GM18499 (cell line): ENCODE data around the gene PTPRC.

Source experiments
- ATAC-seq: cut with Tn5 transposase; IDR thresholded peaks from one replicate; pipeline ENCODE4 v1.9.1; 2021; ENCODE audit warnings: moderate number of reproducible peaks; ENCODE audit not compliant: insufficient read depth, unreplicated experiment

Gene PTPRC

DNA sequence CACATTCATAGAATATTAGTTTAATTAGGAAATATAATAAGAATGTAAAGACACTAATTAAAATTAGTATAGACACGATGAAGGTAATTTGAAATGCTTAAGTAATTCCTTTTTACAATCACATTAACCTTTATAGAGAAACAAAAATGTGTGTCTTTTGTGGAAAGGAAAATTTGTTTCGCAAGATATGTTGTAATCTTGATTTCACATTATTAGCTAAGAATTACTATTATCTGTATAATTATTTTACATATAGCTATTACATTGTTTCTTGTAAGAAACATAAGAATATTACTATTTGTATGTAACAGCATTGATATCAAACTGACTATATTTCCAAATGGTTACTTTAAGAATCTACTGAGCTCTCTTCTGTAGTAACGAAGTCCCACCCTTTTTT, 111.2 kb downstream of the PTPRC start:
- no peak for ATAC-seq

DNA sequence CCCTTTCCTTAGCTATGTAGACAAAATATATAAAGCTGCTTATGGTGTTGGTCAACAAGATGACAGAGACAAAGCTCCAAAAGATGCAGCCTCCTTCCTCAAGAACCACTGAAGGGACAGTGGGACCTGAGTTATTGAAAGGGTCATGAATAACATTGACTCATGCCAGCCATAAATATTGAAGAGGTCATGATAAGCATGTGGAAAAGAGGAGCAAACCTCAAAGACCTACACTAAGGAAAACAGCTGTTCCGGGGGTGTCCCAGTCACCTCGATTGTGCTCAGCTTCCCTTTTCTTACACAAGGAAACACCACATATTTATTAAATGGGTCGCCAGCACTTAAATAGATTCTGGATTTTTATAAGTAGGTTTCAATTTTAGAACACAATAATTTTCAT, 112.9 kb downstream of the PTPRC start:
- no peak for ATAC-seq

DNA sequence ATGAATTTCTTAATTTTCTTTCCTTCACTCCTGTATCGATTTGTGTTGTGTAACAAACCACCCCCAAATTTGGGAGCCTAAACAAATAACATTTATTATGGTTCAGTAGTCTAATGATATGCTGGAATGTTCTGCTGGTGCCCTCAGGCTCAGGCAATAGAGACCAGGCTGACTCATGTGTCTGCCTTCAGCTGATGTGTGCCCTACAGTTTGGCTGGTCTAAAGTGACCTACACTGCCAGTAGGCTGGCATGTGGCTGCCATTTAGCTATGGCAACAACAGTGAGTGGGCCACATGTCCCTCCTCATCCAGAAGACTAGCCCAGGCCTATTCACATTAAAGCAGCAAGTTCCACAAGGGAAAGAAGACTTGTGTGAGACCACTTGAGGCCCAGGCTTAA, 115.8 kb downstream of the PTPRC start:
- no peak for ATAC-seq

DNA sequence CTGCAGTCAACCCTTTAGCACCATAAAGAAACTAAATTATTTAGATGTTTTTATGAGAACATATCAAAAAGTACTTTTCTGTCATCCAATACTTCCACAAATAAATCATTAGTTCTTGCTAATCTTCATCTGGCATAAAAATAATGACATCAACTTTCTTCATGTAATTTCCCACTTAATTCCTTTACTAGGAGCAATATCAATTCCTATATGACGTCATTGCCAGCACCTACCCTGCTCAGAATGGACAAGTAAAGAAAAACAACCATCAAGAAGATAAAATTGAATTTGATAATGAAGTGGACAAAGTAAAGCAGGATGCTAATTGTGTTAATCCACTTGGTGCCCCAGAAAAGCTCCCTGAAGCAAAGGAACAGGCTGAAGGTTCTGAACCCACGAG, 116.9 kb downstream of the PTPRC start:
- no peak for ATAC-seq

DNA sequence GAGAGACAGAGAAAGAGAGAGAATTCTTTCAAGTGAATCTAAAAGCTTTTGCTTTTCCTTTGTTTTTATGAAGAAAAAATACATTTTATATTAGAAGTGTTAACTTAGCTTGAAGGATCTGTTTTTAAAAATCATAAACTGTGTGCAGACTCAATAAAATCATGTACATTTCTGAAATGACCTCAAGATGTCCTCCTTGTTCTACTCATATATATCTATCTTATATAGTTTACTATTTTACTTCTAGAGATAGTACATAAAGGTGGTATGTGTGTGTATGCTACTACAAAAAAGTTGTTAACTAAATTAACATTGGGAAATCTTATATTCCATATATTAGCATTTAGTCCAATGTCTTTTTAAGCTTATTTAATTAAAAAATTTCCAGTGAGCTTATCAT, 117.6 kb downstream of the PTPRC start:
- ATAC-seq: no peak

DNA sequence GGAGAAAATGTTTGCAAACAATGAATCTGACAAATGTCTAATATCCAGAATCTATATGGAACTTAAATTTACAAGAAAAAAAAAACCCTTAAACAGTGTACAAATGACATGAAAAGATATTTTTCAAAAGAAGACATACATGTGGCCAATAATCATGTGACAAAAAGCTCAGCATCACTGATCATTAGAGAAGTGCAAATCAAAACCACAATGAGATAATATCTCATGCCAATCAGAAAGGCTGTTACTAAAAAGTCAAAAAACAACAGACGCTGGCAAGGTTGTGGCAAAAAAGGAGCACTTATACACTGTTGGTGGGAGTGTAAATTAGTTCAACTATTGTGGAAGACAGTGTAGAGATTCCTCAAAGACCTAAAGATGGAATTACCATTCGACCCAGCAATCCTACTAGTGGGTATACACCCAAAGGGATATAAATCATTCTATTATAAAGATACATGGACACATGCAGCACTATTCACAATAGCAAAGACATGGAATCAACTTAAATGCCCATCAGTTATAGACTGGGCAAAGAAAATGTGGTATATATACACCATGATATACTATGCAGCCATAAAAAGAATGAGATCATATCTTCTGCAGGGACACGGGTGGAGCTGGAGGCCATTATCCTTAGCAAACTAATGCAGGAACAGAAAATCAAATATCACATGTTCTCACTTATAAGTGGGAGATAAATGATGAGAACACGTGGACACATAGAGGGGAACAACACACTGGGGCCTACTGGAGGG, 123.2 kb downstream of the PTPRC start:
- no peak for ATAC-seq

DNA sequence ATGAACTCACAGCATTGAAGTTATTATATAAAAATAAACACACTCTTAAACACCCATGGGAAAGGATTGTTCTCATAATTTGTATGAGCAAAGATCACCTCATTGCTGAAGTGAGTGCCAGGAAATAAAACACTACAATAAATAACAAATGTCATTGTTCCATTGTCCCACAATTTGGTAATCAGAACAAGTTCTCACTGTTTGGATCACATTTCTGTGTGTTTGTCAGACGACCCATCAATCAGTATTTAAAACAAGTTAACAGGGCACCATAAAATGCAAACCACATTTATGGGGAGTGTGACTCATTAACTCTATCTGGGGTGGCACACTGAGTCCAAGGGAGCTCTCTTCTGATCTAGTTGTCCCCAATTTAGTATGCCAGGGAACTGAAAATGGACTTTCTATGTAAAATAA, 124.5 kb downstream of the PTPRC start:
- no peak for ATAC-seq

DNA sequence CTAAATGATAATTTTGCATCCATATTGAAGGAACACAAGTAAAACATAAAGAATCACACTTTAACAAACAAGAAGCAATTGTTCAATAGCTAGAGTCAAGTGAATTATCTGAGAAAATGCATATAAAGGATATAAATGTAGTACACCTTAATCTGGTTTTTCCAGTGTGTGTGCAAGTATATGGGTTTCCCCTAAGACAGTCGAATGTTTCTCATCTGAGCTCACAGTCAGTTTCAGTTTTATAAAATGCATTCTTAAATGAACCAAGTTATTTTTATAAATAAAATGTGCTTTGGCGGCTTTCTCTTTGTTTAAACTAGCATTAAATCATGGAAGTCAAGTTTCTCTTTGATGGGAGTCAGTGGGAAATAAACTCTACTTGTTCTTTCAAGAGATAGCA, 125.9 kb downstream of the PTPRC start:
- ATAC-seq: no peak

DNA sequence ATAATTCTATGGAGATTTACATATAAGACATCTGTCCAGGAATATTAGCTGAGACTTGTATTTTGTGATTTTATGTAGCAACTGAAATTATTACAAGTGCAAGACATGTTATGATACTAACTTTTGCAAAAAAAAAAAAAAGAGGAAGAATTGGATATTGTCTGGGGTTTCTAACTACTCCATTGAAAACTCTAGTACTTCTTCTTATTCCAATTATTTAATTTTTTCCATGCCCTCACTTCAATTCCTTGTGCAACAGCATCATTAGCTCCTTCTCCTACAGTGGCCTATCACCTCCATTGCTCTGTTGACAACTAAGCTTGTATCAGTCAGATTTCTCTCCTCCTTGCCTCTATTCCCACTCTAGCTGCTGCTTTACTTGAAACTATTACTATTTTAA, 126.6 kb downstream of the PTPRC start:
- no peak for ATAC-seq

DNA sequence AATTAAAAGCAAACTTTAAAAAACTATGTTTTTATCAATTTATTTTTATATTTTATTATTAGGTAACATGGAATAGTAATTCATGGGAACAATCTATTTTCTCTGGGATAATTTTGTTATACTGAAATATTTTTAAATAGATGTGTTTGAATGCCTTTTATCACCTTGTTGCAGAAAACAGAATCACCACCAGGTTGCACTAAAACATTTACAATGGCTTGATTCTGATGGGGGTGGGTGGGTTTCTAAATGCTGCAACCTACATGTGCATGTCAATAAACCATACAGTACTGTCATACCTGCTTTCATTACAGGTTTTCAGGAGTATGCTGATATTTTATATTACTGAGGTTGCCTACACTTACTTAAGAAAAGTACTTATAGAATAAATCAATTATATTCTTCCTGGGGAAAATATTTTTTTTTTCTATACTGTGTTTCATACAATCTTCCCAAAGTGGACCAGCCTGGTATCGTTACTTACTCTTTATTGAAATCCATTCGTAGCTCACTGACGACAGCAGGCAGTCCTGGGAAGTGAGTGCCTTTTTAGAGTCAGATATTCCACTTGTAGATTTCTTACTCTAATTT, 132.8 kb downstream of the PTPRC start:
- ATAC-seq: no peak

DNA sequence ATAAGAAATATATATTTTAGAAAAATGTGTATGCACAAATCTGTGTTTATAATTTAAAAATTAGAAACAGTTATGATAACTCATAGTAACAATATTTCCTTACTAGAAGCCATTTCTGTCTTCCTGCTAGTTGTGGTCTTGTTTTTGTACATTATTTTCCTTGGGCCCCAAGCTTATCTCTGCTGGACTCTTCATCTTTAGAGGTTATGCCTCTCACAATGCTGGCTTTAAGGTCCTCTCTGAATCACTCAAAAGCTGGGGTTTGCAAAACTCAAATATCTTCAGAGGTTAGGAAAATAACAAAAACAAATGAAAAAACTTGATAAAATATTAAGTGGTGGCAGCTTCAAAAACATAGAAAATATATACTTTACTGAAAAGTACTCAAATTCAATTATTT, 133.8 kb downstream of the PTPRC start:
- no peak for ATAC-seq

DNA sequence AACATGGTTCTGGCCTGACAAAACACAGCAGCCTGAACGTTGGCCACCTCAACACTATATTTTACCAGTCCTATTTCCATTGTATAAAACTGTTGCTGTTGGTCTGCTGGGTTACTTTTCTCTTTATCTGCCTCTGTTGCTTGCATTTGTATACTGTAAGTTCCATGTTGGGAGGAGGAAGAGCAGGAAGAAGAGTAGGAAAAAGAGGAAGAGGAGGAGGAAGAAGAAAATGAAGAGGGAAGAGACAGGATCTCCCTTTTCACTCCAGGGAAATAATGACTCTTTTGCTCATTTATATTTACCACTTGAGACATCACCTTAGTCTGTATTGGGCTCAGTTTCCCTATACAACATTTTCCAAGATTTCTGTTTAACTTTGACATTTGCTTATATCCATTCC, 134.2 kb downstream of the PTPRC start:
- no peak for ATAC-seq

DNA sequence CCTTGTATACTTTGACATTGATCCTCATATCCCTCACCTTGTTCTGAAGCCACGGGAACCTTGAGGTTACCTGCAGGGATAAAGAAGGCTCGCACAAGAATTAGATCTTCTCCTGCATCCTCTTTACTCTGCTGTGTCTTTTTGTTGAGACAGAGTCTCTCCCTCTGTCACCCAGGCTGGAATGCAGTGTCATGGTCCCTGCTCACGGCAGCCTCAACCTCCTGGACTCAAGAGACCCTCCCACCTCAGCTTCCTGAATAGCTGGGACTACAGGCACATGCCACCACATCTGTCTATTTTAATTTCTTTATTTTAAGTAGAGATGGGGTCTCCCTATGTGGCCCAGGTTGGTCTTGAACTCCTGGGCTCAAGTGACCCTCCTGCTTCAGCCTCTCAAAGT, 134.7 kb downstream of the PTPRC start:
- no peak for ATAC-seq

DNA sequence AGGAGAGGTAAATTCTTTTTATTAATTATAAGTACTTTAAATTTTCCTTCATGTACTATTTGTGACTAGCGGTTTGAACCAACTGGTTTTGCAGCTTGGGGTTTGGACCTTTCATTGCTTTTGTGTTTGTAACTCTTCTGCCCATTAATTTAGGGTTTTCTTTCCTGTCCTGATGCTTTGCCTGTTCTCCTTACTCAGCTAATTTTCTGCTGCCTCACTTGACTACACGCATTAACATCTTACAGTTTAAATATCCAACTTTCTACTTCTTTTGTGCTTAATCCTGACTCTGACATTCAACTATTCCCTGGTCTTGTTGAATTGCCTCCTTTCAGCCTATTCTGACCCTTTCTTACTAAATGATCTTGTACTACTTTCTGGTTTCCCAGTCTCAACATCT, 135.6 kb downstream of the PTPRC start:
- ATAC-seq: no peak

DNA sequence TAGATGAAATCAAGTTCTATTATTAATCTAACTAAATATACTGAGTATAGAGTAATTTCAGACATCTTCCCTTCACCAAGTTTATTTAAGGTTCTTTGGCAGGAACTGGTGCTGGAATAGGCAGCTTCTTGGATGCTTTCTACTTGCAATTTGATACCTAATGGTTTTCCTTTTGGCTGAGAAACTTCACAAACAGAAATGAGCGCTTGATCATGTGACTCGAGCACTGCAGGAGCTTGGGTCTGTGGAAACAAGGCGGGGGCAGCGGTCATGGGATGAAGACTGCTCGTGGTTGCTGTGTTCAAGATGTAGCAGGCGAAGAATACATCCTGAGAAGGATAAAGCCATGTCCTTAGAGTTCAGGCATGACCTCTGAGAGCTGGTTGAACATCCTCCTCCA, 136.8 kb downstream of the PTPRC start:
- no peak for ATAC-seq

DNA sequence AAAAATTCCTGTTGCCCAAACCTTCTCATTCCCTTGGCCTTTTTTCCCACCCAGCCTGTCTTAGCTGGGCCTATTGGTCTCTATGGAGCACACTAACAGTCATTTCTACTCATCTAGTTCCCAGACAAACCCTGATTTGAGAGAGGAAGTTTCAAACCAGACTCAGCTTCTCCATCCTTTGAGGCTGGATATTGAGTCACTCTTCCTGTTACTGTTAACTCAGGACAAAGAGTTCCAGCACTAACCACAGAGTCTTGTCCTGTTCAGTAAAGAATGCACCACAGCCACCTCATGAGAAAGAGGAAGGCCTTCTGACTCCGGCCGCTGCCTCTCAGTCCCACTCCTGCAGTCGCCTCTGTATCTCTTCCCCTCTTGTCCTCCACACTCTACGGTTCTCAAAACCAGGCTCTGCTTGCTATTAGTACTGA, 137.8 kb downstream of the PTPRC start:
- ATAC-seq: no peak

DNA sequence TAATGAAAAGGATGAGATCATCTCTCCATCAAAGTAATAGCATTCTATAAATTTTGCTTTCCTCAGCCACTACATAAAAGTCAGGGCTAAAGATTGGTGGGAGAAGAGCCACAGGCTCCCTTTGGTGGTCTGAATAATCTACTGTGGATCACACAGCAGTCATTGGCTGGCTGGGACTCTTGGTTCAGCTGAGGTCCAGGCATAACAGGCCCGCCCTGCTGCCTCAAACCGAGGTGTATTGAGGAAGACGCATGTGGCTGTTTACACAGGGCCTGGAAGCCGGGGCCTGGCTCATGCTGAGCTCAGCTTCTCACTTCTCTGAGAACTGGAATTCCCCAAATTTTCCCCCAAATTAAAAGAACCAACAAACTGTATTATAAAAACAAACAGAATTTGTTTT, 139.2 kb downstream of the PTPRC start:
- ATAC-seq: no peak

DNA sequence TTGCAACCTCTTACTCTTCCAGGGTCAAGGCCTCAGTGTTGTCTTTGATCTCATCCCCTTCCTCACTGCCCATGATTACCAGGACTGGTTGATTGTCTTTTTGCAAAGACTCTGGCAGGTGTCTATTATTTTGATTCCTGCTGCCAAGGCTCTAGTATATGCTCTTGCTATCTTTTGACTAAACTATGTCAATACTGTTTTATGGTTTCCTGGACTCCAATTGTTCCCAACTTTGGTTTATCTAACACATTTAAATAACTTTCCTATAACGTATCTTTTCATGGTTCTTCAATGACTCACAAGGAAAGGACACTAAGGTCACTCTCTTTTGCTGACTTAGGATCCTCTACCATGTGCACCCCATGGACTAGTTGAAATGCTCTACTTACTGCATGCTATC, 141.5 kb downstream of the PTPRC start:
- ATAC-seq: no peak

DNA sequence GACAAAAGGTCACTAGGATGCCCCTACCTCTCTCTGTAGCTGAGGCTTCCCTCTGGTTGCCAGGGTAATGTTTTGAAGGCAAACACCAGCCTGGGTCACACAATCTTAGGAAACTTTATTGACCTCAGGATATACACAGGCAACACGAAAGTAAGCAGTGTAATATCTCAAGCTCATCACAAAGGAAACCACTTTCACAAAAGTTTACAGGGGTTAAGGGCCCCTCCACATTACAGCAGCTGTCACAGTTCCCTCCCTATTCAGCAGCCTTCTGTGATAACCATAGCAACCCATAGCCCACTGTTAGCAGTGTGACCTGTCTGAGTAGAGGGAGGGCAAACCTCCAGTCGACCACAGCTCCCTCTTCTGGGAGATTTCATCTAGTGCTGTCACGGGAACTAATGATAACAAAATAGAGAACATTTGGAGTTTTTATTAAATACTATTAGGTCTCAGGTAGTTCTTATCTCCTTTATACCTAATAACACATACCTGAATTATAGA, 149.8 kb downstream of the PTPRC start:
- ATAC-seq: no peak

DNA sequence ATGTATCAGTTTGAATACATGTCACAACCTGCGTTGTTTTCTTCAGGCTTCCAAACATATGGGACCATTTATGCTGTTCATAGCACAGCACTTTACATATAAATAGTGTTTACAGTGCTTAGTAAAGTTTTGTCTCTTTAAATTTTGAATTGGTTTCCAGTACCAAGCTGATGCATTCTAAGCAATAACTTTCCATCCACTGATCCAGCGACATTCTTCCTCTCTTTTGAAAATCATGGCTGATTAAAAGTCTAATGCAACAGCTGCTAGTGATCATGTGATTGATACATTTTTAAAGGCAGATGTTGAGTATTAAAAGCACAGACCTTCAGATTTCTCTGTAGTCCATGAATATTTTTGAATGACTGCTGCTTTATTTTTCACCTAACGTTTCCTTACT, 154.9 kb downstream of the PTPRC start:
- no peak for ATAC-seq

DNA sequence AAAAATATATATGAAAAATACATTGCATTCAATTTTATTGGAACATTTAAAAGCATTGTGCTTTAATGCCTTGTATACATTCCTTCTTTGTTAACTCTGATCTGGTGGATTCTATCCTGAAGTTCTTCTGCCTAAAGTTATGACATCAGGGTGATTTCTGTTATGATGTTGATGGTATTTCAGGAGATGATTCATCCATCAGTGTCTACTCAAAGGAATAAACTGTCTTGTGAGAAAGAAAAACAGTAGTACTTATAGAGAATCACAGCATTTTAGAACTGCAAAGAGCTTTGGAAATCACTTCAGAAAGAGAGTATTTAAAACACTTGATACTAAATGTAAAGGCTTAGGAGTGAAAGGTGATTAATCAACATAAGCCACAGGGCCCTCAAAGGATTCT, 155.7 kb downstream of the PTPRC start:
- no peak for ATAC-seq

DNA sequence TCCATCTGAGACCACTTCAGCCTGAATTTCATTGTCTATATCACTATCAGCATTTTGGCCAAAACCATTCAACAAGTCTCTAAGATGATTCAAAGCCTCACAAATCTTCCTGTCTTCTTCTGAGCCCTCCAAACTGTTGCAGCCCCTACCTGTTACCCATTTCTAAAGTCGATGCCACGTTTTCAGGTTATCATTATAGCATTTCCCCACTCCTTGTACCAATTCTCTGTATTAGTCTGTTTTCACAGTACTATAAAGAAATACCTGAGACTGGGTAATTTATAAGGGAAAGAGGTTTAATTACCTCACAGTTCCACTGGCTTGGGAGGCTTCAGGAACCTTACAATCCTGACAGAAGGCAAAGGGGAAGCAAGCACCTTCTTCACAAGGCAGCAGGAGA, 158.8 kb downstream of the PTPRC start:
- no peak for ATAC-seq
